Stomach smooth muscle (tissue), 2 donors: Measurements from ENCODE around the gene TMEM94.
"Not testable (repeated sequence)": the region's sequence is repeated elsewhere in the genome, so short reads cannot be mapped to it uniquely, and the experiment has no call there.

Experiments
- H3K27ac ChIP-seq: one replicate; pipeline ENCODE4 v1.7.0; 2013; ENCODE audit warnings: mild to moderate bottlenecking, low read length, inconsistent platforms
- H3K27me3 ChIP-seq, 2 donors: one replicate each; pipeline ENCODE4 v1.7.0; 2013; ENCODE audit warnings: low read length in 2 of 2; ENCODE audit not compliant: insufficient read depth in 2 of 2, control insufficient read depth in 1 of 2
- H3K36me3 ChIP-seq, 2 donors: one replicate each; pipeline ENCODE4 v1.7.0; 2013; ENCODE audit warnings: low read length in 2 of 2; ENCODE audit not compliant: control insufficient read depth in 2 of 2, insufficient read depth in 2 of 2
- H3K4me1 ChIP-seq: one replicate; pipeline ENCODE4 v1.7.0; 2013; ENCODE audit warnings: low read length; ENCODE audit not compliant: control insufficient read depth, insufficient read depth
- H3K4me3 ChIP-seq, 2 donors: one replicate each; pipeline ENCODE4 v1.7.0; 2013; ENCODE audit warnings: low read length in 2 of 2
- H3K9ac ChIP-seq, 2 donors: one replicate each; pipeline ENCODE4 v1.7.0; 2013; ENCODE audit warnings: low read length in 2 of 2, mild to moderate bottlenecking in 1 of 2
- H3K9me3 ChIP-seq, 2 donors: one replicate each; pipeline ENCODE4 v1.7.0; 2013; ENCODE audit warnings: low read length in 2 of 2; ENCODE audit not compliant: control insufficient read depth in 2 of 2
- donor health status: healthy.
- donor health status: Pancreatic carcinoma.

The TMEM94 gene

DNA sequence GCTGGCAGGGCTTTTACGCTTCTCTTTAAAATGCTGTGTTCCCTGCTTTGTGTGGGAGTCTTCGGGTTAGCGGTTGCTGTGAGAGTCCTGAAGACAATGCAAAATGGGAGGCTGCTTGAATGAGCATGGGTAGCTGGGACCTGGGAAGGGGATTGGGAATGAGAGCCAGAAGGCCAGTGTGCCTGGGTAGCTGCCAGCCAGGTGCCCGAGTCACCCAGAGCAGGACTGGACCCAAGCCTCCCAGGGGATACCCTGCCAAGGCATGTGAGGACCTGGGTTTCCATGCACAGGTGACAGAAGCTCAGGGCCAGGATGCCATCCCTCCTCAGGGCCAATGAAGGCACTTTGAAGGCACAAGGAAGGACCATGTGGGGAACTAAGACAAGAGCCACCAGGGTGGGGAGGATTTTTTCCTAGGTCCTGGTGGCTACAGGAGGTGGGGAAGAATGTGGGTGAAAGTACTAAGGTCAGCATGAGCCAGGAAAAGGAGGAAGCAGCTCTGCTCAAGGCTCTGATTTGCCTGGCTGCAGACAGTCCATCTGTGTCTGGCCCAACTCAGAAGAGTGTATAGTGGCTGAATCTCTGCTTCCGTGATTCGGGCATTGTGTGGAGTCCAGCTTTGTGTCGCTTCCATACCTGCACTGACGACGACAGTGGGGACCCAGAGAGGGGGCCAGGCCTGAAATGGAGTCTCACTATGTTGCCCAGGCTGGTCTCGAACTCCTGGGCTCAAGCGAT, 20.5 kb downstream of the TMEM94 start:
- peak overlapping the region; percentile 33 to 42 for H3K9ac ChIP-seq
- peak overlapping the region; percentile 5 to 57 for H3K4me3 ChIP-seq
- peaks cover 10 to 16% of the 10 kb centered on the region in 2 donors for H3K36me3 ChIP-seq
- no peaks in the 10 kb centered on the region for H3K9me3 ChIP-seq
- H3K4me1 ChIP-seq: peaks cover 41% of the 10 kb centered on the region
- peak overlapping the region; percentile 74 for H3K27ac ChIP-seq
- H3K27me3 ChIP-seq: no peaks in the 10 kb centered on the region

- H3K27me3 ChIP-seq, H3K4me3 ChIP-seq, H3K9me3 ChIP-seq: not testable (repeated sequence)
- Histone ChIP-seq H3K27ac (peak overlapping the region; percentile 74), H3K4me1 (peaks cover 41% of the 10 kb centered on the region), H3K36me3 (peaks cover 6 to 11% of the 10 kb centered on the region in 2 donors), H3K9ac (peak overlapping the region in 1 of 2 donors; percentile 4)
These were observed 21.0 kb downstream of the TMEM94 start for GRCh38 chr17:75477490-75477862.

DNA sequence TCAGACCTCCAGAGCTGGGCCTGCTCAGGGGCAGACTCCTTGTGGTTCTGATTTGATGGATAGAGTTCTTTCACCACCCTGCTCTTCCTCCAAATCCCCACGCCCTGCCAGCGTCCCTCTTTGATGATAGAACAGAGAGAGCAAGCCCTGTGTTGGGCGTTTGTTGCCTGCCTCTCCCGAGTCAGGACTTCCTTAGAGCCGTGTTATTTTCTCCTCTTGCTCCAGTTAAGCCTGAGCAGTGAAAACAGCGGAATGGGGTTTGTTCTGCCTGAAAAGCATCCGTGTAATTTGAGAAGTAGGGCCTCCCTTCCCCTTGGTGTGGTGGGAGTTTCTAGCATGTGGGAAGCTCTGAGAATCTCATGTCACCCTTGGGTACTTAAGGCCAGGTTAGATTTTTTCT, 22.1 kb downstream of the TMEM94 start:
- Histone ChIP-seq H3K4me1 (peaks cover 38% of the 10 kb centered on the region), H3K9me3 (no peaks in the 10 kb centered on the region), H3K27ac (no peak overlapping the region), H3K9ac (no peak overlapping the region), H3K27me3 (no peaks in the 10 kb centered on the region), H3K36me3 (peaks cover 0 to under 1% of the 10 kb centered on the region in 2 donors), H3K4me3 (no peak overlapping the region)

DNA sequence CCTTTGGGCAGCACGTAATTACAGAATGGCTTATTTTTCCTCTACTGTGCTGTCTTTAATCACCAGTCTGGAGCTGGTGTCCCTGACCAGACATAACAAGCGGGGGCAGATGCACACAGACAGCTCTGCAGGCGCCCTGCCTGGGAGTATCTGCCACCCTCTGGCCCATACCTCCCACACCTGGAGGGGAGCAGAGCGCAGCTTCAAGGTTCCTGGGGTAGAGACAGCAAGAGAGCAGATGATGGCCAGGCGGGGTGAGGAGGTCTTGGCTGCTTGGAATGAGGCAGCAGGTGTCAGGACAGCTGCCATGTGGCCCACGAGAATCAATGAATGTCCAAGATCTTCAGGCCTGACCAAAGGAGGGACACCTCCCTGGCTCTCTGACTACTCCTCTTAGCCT, 23.8 kb downstream of the TMEM94 start:
- Histone ChIP-seq H3K4me1 (peaks cover 30% of the 10 kb centered on the region), H3K27ac (no peak overlapping the region), H3K27me3 (no peaks in the 10 kb centered on the region), H3K4me3 (no peak overlapping the region), H3K9ac (peak overlapping the region in 1 of 2 donors; percentile 7), H3K9me3 (no peaks in the 10 kb centered on the region), H3K36me3 (no peaks in the 10 kb centered on the region)

DNA sequence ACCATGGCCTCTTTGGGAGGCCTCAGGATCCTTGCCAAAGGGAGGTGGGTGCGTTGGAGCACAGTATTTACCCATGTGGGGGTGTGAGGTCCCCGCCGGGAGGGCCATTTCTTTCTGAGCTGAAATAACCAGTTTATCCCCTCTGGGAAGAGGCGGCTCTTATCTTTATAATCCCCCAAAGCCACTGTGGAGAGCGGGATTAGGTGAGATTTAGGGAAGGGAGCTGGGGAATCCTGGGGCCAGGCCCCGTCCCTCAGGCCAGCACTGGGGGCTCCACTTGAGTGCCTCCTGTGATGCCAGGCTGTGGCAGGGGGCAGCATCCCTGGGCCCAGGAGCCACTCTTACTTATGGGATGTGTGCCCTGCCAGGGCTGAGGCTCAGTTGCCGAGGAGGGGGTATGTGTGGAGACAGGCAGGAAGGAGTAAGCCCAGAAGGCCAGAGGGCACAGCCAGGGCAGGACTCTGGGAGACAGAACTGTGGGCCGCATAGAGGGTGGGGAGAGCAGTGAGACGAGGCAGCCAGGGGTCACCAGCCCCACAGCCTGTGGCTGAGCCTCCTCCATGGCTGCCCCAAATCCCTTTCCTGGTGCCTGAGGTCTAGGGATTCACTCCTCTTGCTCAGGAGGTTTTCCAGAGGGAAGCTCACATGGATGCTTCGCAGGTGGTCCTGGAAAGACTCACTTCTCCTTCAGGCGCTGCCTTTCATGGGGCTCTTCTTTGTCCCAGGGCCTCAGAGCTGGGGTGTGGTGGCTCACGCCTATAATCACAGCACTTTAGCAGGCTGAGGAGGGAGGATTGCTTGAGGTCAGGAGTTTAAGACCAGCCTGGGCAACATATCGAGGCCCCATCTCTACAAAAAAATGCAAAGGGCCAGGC, 25.0 kb downstream of the TMEM94 start:
- Histone ChIP-seq H3K9ac (no peak overlapping the region), H3K27ac (no peak overlapping the region), H3K36me3 (no peaks in the 10 kb centered on the region), H3K4me1 (peaks cover 22% of the 10 kb centered on the region), H3K9me3 (no peaks in the 10 kb centered on the region), H3K27me3 (no peaks in the 10 kb centered on the region), H3K4me3 (no peak overlapping the region)

DNA sequence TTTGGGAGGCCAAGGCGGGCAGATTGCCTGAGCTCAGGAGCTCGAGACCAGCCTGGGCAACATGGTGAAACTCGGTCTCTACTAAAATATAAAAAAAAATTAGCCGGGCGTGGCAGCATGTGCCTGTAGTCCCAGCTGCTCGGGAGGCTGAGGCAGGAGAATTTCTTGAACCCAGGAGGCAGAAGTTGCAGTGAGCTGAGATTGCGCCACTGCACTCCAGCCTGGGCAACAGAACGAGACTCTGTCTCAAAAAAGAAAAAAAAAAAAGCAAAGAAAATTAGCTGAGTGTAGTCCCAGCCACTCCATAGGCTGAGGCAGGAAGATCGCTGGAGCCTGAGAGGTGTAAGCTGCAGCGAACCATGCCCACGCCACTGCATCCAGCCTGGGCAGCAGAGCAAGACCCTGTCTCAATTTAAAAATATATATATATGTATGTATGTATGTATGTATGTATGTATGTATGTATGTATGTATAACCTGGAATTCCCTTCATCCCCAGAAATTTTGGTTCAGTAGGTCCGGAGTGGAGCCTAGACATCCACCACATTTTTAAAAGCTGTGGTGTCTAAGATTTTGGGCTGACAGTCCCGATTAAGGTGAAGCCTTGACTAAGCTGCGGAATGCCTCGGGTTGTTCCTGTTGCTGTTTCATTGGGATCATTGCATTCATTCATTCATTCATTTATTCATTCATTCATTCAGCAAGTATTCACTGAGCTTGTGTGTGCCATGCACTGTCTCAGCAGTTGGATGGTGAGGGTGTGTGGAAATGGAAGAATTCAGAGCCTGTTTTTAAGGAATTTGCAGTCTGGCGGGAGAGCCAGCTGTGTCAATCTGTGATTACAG, 25.9 kb downstream of the TMEM94 start:
- Histone ChIP-seq H3K4me1 (peaks cover 16% of the 10 kb centered on the region), H3K36me3 (no peaks in the 10 kb centered on the region), H3K9ac (no peak overlapping the region), H3K4me3 (no peak overlapping the region), H3K27ac (no peak overlapping the region), H3K27me3 (no peaks in the 10 kb centered on the region), H3K9me3 (no peaks in the 10 kb centered on the region)

GRCh38 chr17:75485688-75486087, 29.3 kb downstream of the TMEM94 start:
- Histone ChIP-seq H3K27me3 (no peaks in the 10 kb centered on the region), H3K36me3 (peaks cover 0 to 8% of the 10 kb centered on the region in 2 donors), H3K9me3 (no peaks in the 10 kb centered on the region), H3K4me3 (no peak overlapping the region), H3K4me1 (peaks cover 24% of the 10 kb centered on the region), H3K27ac (no peak overlapping the region), H3K9ac (no peak overlapping the region)

DNA sequence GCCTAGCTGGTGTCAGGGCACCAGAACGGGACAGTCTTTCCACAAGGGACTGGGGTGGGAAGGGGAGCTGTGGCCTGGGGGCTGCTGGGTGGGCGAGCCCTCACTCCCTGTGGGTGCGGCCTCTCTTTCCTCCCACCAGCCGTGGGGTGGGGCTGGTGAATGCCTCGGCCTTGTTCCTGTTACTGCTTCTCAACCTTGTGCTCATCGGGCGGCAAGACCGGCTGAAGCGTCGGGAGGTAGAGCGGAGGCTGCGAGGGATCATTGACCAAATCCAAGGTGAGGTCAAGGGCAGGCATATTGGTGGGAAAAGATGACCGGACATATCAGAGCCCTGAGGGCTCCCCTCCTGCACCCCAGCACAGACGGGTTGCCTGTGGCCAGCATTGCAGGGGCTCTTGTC, 29.7 kb downstream of the TMEM94 start:
- Histone ChIP-seq H3K4me1 (peaks cover 19% of the 10 kb centered on the region), H3K27ac (no peak overlapping the region), H3K27me3 (no peaks in the 10 kb centered on the region), H3K4me3 (no peak overlapping the region), H3K36me3 (peaks cover 0 to 10% of the 10 kb centered on the region in 2 donors), H3K9ac (no peak overlapping the region), H3K9me3 (no peaks in the 10 kb centered on the region)

DNA sequence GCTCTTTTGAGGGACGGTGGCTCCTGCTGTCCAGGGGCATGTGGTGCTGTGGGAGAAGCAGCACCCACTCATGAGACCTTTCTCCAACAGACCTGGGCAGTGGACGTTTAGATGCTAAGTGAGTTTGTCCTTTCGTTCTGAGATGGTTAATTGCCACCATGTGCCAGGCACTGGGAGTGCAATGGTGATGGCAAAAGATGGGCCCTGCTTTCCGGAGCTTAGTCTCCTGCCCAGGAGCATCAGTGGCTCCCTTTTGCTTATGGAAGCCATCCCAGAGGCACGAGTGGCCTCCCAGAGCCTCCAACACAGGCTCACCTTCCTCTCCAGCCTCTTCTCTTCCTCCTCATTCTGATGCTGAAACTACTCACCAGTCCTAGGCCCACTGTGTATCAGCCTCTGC, 30.5 kb downstream of the TMEM94 start:
- Histone ChIP-seq H3K9ac (peak overlapping the region in 1 of 2 donors; percentile 29), H3K9me3 (no peaks in the 10 kb centered on the region), H3K4me1 (peaks cover 17% of the 10 kb centered on the region), H3K27ac (peak overlapping the region; percentile 18), H3K4me3 (no peak overlapping the region), H3K27me3 (no peaks in the 10 kb centered on the region), H3K36me3 (peaks cover 0 to 16% of the 10 kb centered on the region in 2 donors)

GRCh38 chr17:75487351-75488070, 31.1 kb downstream of the TMEM94 start:
- Histone ChIP-seq H3K4me1 (peaks cover 17% of the 10 kb centered on the region), H3K36me3 (peaks cover 0 to 19% of the 10 kb centered on the region in 2 donors), H3K27ac (no peak overlapping the region), H3K27me3 (no peaks in the 10 kb centered on the region), H3K9ac (peak overlapping the region in 1 of 2 donors; percentile 29), H3K9me3 (no peaks in the 10 kb centered on the region), H3K4me3 (no peak overlapping the region)
